Heart left ventricle (tissue), 16 donors: ENCODE results near the gene PDGFD. TPM values are rescaled to one million over a fixed set of nuclear protein-coding genes. Genes with fewer than 3 reads are reported as not detected.

Experiments
- ATAC-seq, 4 donors: fragments of 200-7000 bp; cut with Tn5 transposase; one replicate each; pipeline ENCODE4 v1.9.1; 2020 to 2022; ENCODE audit warnings: moderate library complexity in 4 of 4, mild to moderate bottlenecking in 3 of 4, moderate number of reproducible peaks in 1 of 4
- DNase-seq, 5 donors: peaks; one replicate each; pipeline ENCODE4 v3.0.0-alpha.2; 2020
- H3K27ac ChIP-seq, 12 donors: fragments of 200-600 bp; sonication (generic) in 4 of 12; one replicate each; pipeline versions ENCODE4 v1.5.0 to v1.8.0; 2016 to 2022; ENCODE audit warnings: mild to moderate bottlenecking in 2 of 12
- H3K27me3 ChIP-seq, 9 donors: fragments of 200-600 bp; sonication (generic) in 2 of 9; one replicate each; pipeline versions ENCODE4 v1.5.1 to v1.8.0; 2016 to 2022; ENCODE audit warnings: mild to moderate bottlenecking in 3 of 9
- H3K36me3 ChIP-seq, 9 donors: fragments of 200-600 bp; sonication (generic) in 2 of 9; one replicate each; pipeline versions ENCODE4 v1.5.0 to v1.8.0; 2018 to 2022; ENCODE audit warnings: mild to moderate bottlenecking in 2 of 9
- H3K4me1 ChIP-seq, 12 donors: fragments of 200-600 bp; sonication (generic) in 4 of 12; one replicate each; pipeline versions ENCODE4 v1.5.0 to v1.8.0; 2016 to 2022; ENCODE audit warnings: mild to moderate bottlenecking in 3 of 12
- H3K4me3 ChIP-seq, 12 donors: fragments of 200-600 bp; sonication (generic) in 4 of 12; one replicate each; pipeline versions ENCODE4 v1.5.0 to v1.8.0; 2017 to 2022; ENCODE audit warnings: mild to moderate bottlenecking in 9 of 12, moderate library complexity in 4 of 12
- H3K9me3 ChIP-seq, 12 donors: fragments of 200-600 bp; sonication (generic) in 4 of 12; one replicate each; pipeline versions ENCODE4 v1.5.0 to v1.8.0; 2016 to 2022; ENCODE audit warnings: mild to moderate bottlenecking in 1 of 12
- CTCF ChIP-seq, 12 donors: fragments of 200-600 bp; sonication (generic) in 4 of 12; IDR thresholded peaks; one replicate each; pipeline versions ENCODE4 v1.5.0 to v1.8.0; 2018 to 2022; ENCODE audit warnings: antibody characterized with exemption in 12 of 12, mild to moderate bottlenecking in 5 of 12
- POLR2A ChIP-seq, 2 donors: fragments of 450-650 bp; IDR thresholded peaks; one replicate each; pipeline ENCODE4 v1.6.1; 2017; ENCODE audit warnings: antibody characterized with exemption in 2 of 2, mild to moderate bottlenecking in 2 of 2, moderate library complexity in 2 of 2
- WGBS, 4 donors: extraction: QIAGEN DNeasy Blood & Tissue Kit in 2 of 4; methylation state at CpG; one replicate each; pipeline versions ENCODE4 v1.1.5 to v1.1.7; 2013 to 2018; 5-methylcytosine and 5-hydroxymethylcytosine counted together
- intact Hi-C, 10 donors: fragments of 100-400 bp; cut with DNase I; formaldehyde crosslinking; loops; one replicate each; pipeline versions ENCODE4 v1.11.1 to v1.14.2; 2022
- polyA plus RNA-seq, 2 donors: library from polyadenylated mRNA; stranded (reverse); fragments of 200-250 nt; gene quantifications; one replicate each; pipeline ENCODE4 v1.2.3, GENCODE V29; 2013
- total RNA-seq, 9 donors: library from RNA; depleted of rRNA in 2 of 9; stranded (reverse); fragments of >200 nt in 2 of 9; fragmentation: NEBNext Ultra II Directional in 3 of 9; extraction: Animal tissue kit (Norgen Biotek cat#: 25700) in 3 of 9; gene quantifications; one replicate each; pipeline versions ENCODE4 v1.1.0 to v1.2.4, GENCODE V29; 2016 to 2023
- donor health status: ischemic (EF 13 %, LVEDD 7.1; RV severe dilation, severe dysfunction).
- donor health status: healthy with polysubstance abuse.
- donor health status: DM: no; HTN: yes; CAD: no.
- donor health status: DM: no; HTN: no; CAD: no.
- donor health status: ischemic (EF 25% LVEDD 6.9; RV normal size, moderate dysfunction).
- donor health status: ischemic (EF 25% LVEDD 5.7; RV mildly dilated, moderate dysfunction).
- donor health status: healthy.
- donor health status: DM: yes; HTN: yes; CAD: no.
- donor health status: ischemic (EF 35%, LVEDD 5.7; RV mildly dilated, moderate dysfunction).
- donor health status: nonischemic (EF 11% LVEDD 7.7; RV severe dilation, severe dysfunction).
- donor health status: DM: yes; HTN: yes; CAD: no.
- donor health status: PGD.
- donor health status: ischemic (EF 29% LVEDD 5.4; RV normal size, mild dysfunction).
- donor health status: nonischemic (EF 23%, LVEDD 6.1; RV moderate dilation, normal function).

PDGFD gene
- total and polyA plus RNA-seq, 11 donors = 3.6 to 24.6 (median 15.3) TPM

- Histone ChIP-seq H3K4me1 (peaks cover 0 to 16% (median 0%) of the 10 kb centered on the region in 12 donors), H3K27ac (no peak overlapping the region), H3K36me3 (no peaks in the 10 kb centered on the region), H3K4me3 (no peak overlapping the region), H3K27me3 (no peaks in the 10 kb centered on the region), H3K9me3 (peaks cover 0 to 9% (median 0%) of the 10 kb centered on the region in 12 donors)
- WGBS, 4 donors = 83 to 91% (median 85%) methylated on average over 3 of the region's 3 CpGs
- DNase-seq = no peak
- intact Hi-C loops = no loop called here
- TF ChIP-seq POLR2A (IDR thresholded peaks at IDR 0.05) (no peak), CTCF (IDR thresholded peaks at IDR 0.05) (no peak)
- no peak for ATAC-seq
These were observed 268.8 kb downstream of the PDGFD start for GRCh38 chr11:103895106-103895505.

- intact Hi-C loops = no loop called here
- Histone ChIP-seq H3K4me1 (peaks cover 0 to 16% (median 0%) of the 10 kb centered on the region in 12 donors), H3K9me3 (peaks cover 0 to 13% (median 1%) of the 10 kb centered on the region in 12 donors), H3K27me3 (no peaks in the 10 kb centered on the region), H3K4me3 (no peak overlapping the region), H3K36me3 (no peaks in the 10 kb centered on the region), H3K27ac (no peak overlapping the region)
- no peak for DNase-seq
- no peak for TF ChIP-seq CTCF (IDR thresholded peaks at IDR 0.05)
- WGBS, 4 donors = 76 to 86% (median 80%) methylated on average over 3 of the region's 3 CpGs
- ATAC-seq = no peak
These were observed 269.3 kb downstream of the PDGFD start for GRCh38 chr11:103894673-103895072.

- WGBS, 4 donors = 91 to 96% (median 93%) methylated on average over 3 of the region's 3 CpGs
- Histone ChIP-seq H3K9me3 (peaks cover 0 to 13% (median 2%) of the 10 kb centered on the region in 12 donors), H3K27ac (no peak overlapping the region), H3K27me3 (no peaks in the 10 kb centered on the region), H3K4me3 (no peak overlapping the region), H3K36me3 (no peaks in the 10 kb centered on the region), H3K4me1 (peaks cover 0 to 16% (median 0%) of the 10 kb centered on the region in 12 donors)
- DNase-seq (no peak), ATAC-seq (no peak)
- TF ChIP-seq CTCF (IDR thresholded peaks at IDR 0.05) (no peak), POLR2A (IDR thresholded peaks at IDR 0.05) (no peak)
- intact Hi-C loops = no loop called here
These were observed 269.9 kb downstream of the PDGFD start for GRCh38 chr11:103894034-103894433.

- Histone ChIP-seq H3K36me3 (no peaks in the 10 kb centered on the region), H3K9me3 (peaks cover 0 to 13% (median 2%) of the 10 kb centered on the region in 12 donors), H3K27me3 (no peaks in the 10 kb centered on the region), H3K4me3 (no peak overlapping the region), H3K27ac (no peak overlapping the region), H3K4me1 (peaks cover 0 to 16% (median 0%) of the 10 kb centered on the region in 12 donors)
- WGBS, 4 donors = 94 to 98% (median 97%) methylated on average over 2 of the region's 2 CpGs
- TF ChIP-seq POLR2A (IDR thresholded peaks at IDR 0.05) = no peak
- no peak for TF ChIP-seq CTCF (IDR thresholded peaks at IDR 0.05)
- intact Hi-C loops = no loop called here
- no peak for DNase-seq
- ATAC-seq = no peak
These were observed 270.6 kb downstream of the PDGFD start for GRCh38 chr11:103893371-103893770.
